Brain pericyte (primary cell): ENCODE results near the gene SERINC5.
"Not testable (repeated sequence)": the region's sequence is repeated elsewhere in the genome, so short reads cannot be mapped to it uniquely, and the experiment has no call there.

ENCODE experiments used
- DNase-seq: peaks from one replicate; pipeline ENCODE4 v3.0.0-alpha.2; 2012; ENCODE audit warnings: low read depth, low spot score

The SERINC5 gene

DNA sequence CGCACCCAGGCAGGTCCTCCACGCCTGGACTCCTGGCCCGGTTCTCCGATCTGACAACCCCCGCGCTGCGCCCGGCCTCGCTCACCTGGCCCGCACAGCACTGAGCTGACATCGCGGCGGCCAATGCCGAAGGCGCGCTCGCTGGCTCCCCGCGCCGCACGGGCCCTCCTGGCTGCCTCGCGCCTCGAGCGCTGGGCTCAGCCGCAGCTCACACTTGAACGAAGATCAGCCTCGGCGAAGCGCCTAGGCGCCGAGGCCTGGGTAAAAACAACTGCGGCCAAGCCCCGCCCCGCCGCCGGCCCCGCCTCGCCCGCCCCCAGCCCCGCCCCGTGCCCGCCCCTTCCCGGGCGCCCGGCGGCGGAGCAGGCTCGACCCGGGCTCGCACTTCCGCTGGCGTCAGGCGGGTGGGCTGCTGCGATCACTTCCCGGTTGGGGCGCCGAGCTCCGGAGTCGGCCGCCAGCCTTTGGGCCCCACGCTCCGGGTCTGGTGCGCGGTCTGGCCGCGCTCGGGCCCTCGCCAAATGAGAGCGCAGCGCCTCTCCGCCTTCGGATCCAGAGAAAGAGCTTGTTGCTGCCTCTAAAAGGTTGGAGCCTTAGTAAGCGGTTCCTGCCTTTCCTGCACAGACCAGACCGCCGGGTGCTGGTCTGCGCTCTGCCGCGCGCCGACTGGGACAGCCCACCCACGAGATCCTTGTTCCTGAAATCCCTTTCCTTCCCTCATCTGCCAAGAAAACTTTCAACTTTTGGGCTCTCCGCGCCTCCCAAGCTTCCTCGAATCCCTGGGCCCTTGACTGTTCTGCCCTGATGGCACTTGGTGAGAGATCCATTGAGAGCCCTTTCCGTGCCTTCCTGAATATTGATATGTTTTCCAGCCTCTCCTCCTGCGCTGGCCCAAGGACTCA lies at the start of gene SERINC5:
Gene SERINC5, minus strand, starts transcription at position 238 of the 902 bp plus-strand sequence. Its CDS starts 126 bp downstream, at position 112.
- DNase-seq: no peak

- no peak for DNase-seq
Observed at GRCh38 chr5:80302636-80303035, 46.8 kb upstream of the SERINC5 start.

- not testable (repeated sequence) for DNase-seq
Observed at GRCh38 chr5:80301342-80301741, 45.5 kb upstream of the SERINC5 start.

DNA sequence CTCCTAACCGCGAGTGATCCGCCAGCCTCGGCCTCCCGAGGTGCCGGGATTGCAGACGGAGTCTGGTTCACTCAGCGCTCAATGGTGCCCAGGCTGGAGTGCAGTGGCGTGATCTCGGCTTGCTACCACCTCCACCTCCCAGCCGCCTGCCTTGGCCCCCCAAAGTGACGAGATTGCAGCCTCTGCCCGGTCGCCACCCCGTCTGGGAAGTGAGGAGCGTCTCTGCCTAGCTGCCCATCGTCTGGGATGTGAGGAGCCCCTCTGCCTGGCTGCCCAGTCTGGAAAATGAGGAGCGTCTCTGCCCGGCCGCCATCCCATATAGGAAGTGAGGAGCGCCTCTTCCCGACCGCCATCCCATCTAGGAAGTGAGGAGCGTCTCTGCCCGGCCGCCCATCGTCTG lies 44.9 kb upstream of the SERINC5 start:
- not testable (repeated sequence) for DNase-seq

- no peak for DNase-seq
Observed at GRCh38 chr5:80300125-80300524, 44.3 kb upstream of the SERINC5 start.

DNA sequence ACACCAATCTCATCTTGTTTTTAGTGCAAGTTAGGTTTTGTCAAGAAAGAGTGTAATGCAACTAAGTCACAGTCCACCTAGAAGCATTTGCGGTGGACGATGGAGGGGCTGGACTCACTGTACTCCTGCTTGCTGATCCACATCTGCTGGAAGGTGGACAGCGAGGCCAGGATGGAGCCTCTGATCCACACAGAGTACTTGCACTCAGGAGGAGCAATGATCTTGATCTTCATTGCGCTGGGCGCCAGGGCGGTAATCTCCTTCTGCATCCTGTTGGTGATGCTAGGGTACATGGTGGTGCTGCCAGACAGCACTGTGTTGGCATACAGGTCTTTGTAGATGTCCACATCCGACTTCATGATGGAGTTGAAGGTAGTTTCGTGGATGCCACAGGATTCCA lies 43.8 kb upstream of the SERINC5 start:
- no peak for DNase-seq

DNA sequence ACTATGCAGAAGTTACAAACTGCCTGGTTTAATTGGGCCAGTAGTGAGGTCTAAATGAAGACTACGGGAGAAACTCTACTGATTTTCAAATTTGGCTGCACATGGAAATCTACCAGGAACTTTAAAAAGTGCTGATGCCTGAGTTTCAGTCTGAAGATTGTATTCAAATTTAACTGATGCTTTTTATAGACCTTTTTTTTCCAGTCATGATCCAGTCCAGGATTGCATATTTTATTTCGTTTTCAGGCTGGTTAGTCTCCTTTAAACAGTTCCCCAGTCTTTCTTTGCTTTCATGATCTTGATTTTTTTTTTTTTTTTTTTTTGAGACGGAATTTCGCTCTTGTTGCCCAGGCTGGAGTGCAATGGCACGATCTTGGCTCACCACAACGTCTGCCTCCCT lies 40.3 kb upstream of the SERINC5 start:
- DNase-seq: no peak

GRCh38 chr5:80291761-80292160 lies 35.9 kb upstream of the SERINC5 start:
- DNase-seq: no peak

- no peak for DNase-seq
Observed at GRCh38 chr5:80289320-80289719, 33.5 kb upstream of the SERINC5 start.

DNA sequence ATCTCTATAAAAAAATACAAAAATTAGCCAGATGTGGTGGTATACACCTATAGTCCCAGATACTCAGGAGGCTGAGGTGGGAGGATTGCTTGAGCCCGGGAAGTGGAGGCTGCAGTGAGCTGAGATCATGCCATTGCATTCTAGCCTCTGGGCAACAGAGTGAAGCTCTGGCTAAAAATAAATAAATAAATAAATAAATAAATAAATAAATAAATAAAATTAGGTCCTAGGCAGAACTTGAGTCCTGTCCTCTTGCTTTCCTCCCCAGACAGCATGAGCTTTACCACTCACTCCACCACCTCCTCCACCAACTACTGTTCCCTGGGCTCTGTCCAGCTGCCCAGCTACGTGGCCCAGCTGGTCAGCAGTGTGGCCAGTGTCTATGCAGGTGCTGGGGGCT lies 32.3 kb upstream of the SERINC5 start:
- DNase-seq: no peak

GRCh38 chr5:80284720-80285119 lies 28.9 kb upstream of the SERINC5 start:
- no peak for DNase-seq

DNA sequence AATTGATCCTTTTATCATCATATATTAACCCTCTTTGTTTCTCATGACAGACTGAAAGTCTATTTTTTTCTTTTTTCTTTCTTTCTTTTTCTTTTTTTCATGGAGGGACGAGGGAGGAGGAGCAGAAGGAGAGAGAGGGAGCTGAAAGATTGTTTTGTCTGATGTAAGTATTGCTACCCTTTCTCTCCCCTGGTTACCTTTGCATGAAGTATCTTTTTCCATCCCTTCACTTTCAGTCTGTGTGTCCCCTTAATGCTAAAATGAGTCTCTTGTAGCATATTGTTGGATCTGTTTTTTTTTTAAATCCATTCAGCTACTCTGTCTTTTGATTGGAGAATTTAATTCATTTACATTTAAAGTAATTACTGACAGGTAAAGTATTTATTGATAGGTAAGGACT lies 27.5 kb upstream of the SERINC5 start:
- no peak for DNase-seq

- no peak for DNase-seq
Observed at GRCh38 chr5:80282054-80282453, 26.2 kb upstream of the SERINC5 start.

DNA sequence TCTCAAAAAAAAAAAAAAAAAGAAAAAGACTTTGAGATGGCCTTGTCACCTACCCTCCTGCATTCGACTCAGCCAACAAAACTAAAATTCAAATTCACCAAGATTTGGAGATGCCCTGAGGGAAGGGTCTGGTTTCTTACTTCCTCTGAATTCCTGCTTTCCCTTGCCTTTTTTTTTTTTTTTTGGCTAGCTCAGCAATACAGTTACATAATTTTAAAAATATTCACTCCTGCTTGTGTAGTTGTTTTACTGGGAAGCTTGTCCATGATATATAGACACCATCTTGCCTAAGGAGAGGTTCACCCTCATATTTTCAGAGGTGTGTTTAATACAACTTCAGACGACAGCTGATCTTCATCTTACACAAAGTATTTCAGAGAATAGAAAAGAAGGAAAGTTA lies 21.3 kb upstream of the SERINC5 start:
- DNase-seq: no peak

- no peak for DNase-seq
Observed at GRCh38 chr5:80276186-80276585, 20.3 kb upstream of the SERINC5 start.

GRCh38 chr5:80275347-80275746 lies 19.5 kb upstream of the SERINC5 start:
- no peak for DNase-seq

DNA sequence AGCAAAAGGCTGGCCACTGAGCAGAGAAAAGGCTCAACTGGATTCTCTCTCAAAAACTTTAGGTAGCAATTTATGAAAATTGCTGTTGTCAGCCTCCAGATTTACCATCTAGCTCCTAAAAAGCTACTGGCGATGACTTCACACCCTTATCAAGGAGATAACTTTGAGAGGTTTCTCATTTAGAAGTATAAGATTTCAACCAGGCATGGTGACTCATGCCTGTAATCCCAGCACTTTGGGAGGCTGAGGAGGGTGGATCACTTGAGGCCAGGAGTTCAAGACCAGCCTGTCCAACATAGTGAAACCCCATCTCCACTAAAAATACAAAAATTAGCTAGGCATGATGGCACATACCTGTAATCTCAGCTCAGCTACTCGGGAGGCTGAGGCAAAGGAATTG lies 14.7 kb upstream of the SERINC5 start:
- not testable (repeated sequence) for DNase-seq

- DNase-seq: no peak
Observed at GRCh38 chr5:80269991-80270438, 14.2 kb upstream of the SERINC5 start.

DNA sequence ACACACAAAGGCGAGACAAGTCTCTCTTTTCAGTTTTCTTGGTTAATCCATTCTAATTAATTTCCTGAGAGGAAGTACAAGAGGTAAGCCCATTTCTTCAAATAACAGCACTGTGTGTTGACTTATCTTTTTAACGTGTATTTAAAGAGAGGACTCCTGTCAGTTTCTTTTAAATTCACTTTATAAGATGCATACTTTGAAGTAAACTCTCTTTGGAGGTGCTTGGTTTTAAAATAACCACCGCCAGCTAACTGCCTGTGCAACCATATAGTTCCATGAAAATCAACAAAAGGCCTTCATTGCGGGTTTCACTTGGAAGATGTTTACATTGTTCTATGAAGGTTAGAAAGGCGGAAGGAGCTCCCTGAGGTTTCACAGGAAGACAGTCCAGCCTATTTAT lies 13.1 kb upstream of the SERINC5 start:
- DNase-seq: no peak

GRCh38 chr5:80266566-80266965 lies 10.7 kb upstream of the SERINC5 start:
- DNase-seq: no peak

DNA sequence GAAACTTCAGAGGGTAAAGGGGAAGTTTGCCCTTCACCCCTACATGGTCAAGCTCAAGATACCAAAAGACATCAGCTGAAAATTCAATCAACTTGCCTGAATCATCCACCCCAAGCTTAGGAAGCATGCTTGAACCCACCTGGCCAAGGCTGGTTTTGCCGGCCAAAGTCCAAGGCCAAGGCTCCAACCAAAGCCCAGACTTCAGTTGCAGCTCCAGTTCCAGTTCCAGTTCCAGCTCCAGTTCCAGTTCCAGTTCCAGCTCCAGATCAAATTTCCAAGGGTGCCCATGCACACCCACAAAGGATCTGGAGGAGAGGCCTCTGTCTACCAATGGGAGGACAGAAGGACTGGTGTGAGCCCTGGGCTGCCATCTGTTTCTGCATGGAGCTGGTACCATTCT lies 4.6 kb upstream of the SERINC5 start:
- DNase-seq: no peak

DNA sequence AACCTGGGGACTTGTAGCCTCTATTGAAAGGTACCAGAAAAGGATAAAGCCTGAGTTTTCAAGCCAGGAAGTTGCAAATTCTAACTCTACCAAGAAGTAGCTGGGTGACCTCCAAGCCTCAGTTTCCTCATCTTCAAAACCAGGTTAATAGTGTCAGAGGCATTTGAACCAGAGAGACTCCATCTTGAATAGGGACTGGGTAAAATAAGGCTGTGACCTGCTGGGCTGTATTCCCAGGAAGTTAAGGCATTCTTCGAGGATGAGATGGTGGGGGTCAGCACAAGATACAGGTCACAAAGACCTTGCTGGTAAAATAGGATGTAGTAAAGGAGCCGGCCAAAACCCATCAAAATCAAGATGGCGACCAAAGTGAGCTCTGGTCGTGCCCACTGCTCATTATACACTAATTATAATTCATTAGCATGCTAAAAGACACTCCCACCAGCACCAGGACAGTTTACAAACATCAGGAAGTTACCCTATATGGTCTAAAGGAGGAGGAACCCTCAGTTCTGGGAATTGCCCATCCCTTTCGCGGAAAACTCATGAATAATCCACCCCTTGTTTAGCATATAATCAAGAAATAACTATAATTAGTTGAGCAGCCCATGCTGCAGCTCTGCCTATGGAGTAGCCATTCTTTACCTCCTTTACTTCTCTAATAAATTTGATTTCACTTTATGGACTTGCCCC lies 3.8 kb upstream of the SERINC5 start:
- DNase-seq: no peak

GRCh38 chr5:80255431-80255810 lies 427 bp downstream of the SERINC5 start:
- no peak for DNase-seq
